Muscle layer of colon (tissue), 2 donors: ENCODE data around the gene ITGB1.

ENCODE experiments used
- H3K27ac ChIP-seq: one replicate; pipeline ENCODE4 v1.7.0; 2013; ENCODE audit warnings: low read depth, mild to moderate bottlenecking, low read length, moderate library complexity
- H3K27me3 ChIP-seq, 2 donors: one replicate each; pipeline ENCODE4 v1.7.0; 2013; ENCODE audit warnings: low read length in 2 of 2, mild to moderate bottlenecking in 2 of 2; ENCODE audit not compliant: insufficient read depth in 2 of 2, control insufficient read depth in 1 of 2
- H3K36me3 ChIP-seq: one replicate; pipeline ENCODE4 v1.7.0; 2013; ENCODE audit warnings: mild to moderate bottlenecking, low read length; ENCODE audit not compliant: insufficient read depth
- H3K4me1 ChIP-seq: one replicate; pipeline ENCODE4 v1.7.0; 2013; ENCODE audit warnings: mild to moderate bottlenecking, low read length; ENCODE audit not compliant: insufficient read depth
- H3K4me3 ChIP-seq, 2 donors: one replicate each; pipeline ENCODE4 v1.7.0; 2013; ENCODE audit warnings: low read length in 2 of 2, low read depth in 1 of 2, mild to moderate bottlenecking in 1 of 2, moderate library complexity in 1 of 2
- H3K9ac ChIP-seq: one replicate; pipeline ENCODE4 v1.7.0; 2013; ENCODE audit warnings: low read length
- H3K9me3 ChIP-seq: one replicate; pipeline ENCODE4 v1.7.0; 2013; ENCODE audit warnings: mild to moderate bottlenecking, low read length
- donor health status: abdominal sarcoma.
- donor health status: Adenocarcinoma of cecum.

The ITGB1 gene

GRCh38 chr10:32961343-32961894 lies 3.4 kb upstream of the ITGB1 start:
- Histone ChIP-seq H3K36me3 (no peaks in the 10 kb centered on the region), H3K9me3 (no peaks in the 10 kb centered on the region), H3K27me3 (no peaks in the 10 kb centered on the region), H3K27ac (peak overlapping the region; percentile 54), H3K9ac (no peak overlapping the region), H3K4me3 (peak overlapping the region in 1 of 2 donors; percentile 28), H3K4me1 (peaks cover 32% of the 10 kb centered on the region)

GRCh38 chr10:32960022-32960421 lies 2.0 kb upstream of the ITGB1 start:
- Histone ChIP-seq H3K27me3 (no peaks in the 10 kb centered on the region), H3K4me3 (peak overlapping the region in 1 of 2 donors; percentile 99), H3K27ac (no peak overlapping the region)

GRCh38 chr10:32959006-32959920 lies 1.2 kb upstream of the ITGB1 start:
- Histone ChIP-seq H3K4me3 (peak overlapping the region; percentile 84 to 99), H3K4me1 (peaks cover 33% of the 10 kb centered on the region), H3K9me3 (no peaks in the 10 kb centered on the region), H3K36me3 (no peaks in the 10 kb centered on the region), H3K27me3 (no peaks in the 10 kb centered on the region), H3K9ac (peak overlapping the region; percentile 100), H3K27ac (peak overlapping the region; percentile 85)

More at GRCh38 chr10:32960022-32960421, 2.0 kb upstream of the ITGB1 start:
- no peaks in the 10 kb centered on the region for H3K9me3 ChIP-seq
- no peaks in the 10 kb centered on the region for H3K36me3 ChIP-seq
- H3K4me1 ChIP-seq: peaks cover 32% of the 10 kb centered on the region
- H3K9ac ChIP-seq: no peak overlapping the region

- Histone ChIP-seq H3K27me3 (no peaks in the 10 kb centered on the region), H3K4me1 (peaks cover 41% of the 10 kb centered on the region), H3K9ac (peak overlapping the region; percentile 73), H3K27ac (peak overlapping the region; percentile 96), H3K4me3 (peak overlapping the region; percentile 82 to 86), H3K9me3 (no peaks in the 10 kb centered on the region), H3K36me3 (no peaks in the 10 kb centered on the region)
Measured at GRCh38 chr10:32957341-32958084, 517 bp downstream of the ITGB1 start.

- peaks cover 40% of the 10 kb centered on the region for H3K4me1 ChIP-seq
Measured at GRCh38 chr10:32956365-32957197, 1.4 kb downstream of the ITGB1 start.

GRCh38 chr10:32955790-32956189 lies 2.2 kb downstream of the ITGB1 start:
- H3K4me3 ChIP-seq: peak overlapping the region in 1 of 2 donors; percentile 82
- no peaks in the 10 kb centered on the region for H3K9me3 ChIP-seq
- peak overlapping the region; percentile 73 for H3K9ac ChIP-seq
- no peaks in the 10 kb centered on the region for H3K36me3 ChIP-seq
- H3K27ac ChIP-seq: peak overlapping the region; percentile 67
- peaks cover 45% of the 10 kb centered on the region for H3K4me1 ChIP-seq
- H3K27me3 ChIP-seq: no peaks in the 10 kb centered on the region

More at GRCh38 chr10:32956365-32957197, 1.4 kb downstream of the ITGB1 start:
- H3K9ac ChIP-seq: peak overlapping the region; percentile 73
- no peaks in the 10 kb centered on the region for H3K27me3 ChIP-seq
- no peaks in the 10 kb centered on the region for H3K9me3 ChIP-seq
- no peaks in the 10 kb centered on the region for H3K36me3 ChIP-seq
- H3K4me3 ChIP-seq: peak overlapping the region; percentile 82 to 86
- H3K27ac ChIP-seq: peak overlapping the region; percentile 96

- Histone ChIP-seq H3K27ac (peak overlapping the region; percentile 67), H3K9me3 (no peaks in the 10 kb centered on the region), H3K4me1 (peaks cover 47% of the 10 kb centered on the region), H3K36me3 (no peaks in the 10 kb centered on the region), H3K27me3 (no peaks in the 10 kb centered on the region), H3K4me3 (peak overlapping the region; percentile 2 to 82), H3K9ac (peak overlapping the region; percentile 73)
Measured at GRCh38 chr10:32955299-32955772, 2.7 kb downstream of the ITGB1 start.

GRCh38 chr10:32954545-32955298 lies 3.3 kb downstream of the ITGB1 start:
- Histone ChIP-seq H3K27ac (peak overlapping the region; percentile 35), H3K4me1 (peaks cover 42% of the 10 kb centered on the region), H3K36me3 (no peaks in the 10 kb centered on the region), H3K27me3 (no peaks in the 10 kb centered on the region), H3K9ac (peak overlapping the region; percentile 73), H3K9me3 (no peaks in the 10 kb centered on the region), H3K4me3 (peak overlapping the region; percentile 2 to 82)

GRCh38 chr10:32954080-32954479 lies 4.0 kb downstream of the ITGB1 start:
- H3K4me1 ChIP-seq: peaks cover 41% of the 10 kb centered on the region
- no peak overlapping the region for H3K4me3 ChIP-seq
- no peaks in the 10 kb centered on the region for H3K36me3 ChIP-seq
- no peak overlapping the region for H3K9ac ChIP-seq
- H3K27me3 ChIP-seq: no peaks in the 10 kb centered on the region
- peak overlapping the region; percentile 35 for H3K27ac ChIP-seq
- H3K9me3 ChIP-seq: no peaks in the 10 kb centered on the region

GRCh38 chr10:32953277-32953927 lies 4.6 kb downstream of the ITGB1 start:
- Histone ChIP-seq H3K27ac (peak overlapping the region; percentile 35), H3K4me1 (peaks cover 47% of the 10 kb centered on the region), H3K4me3 (no peak overlapping the region), H3K36me3 (no peaks in the 10 kb centered on the region), H3K9ac (no peak overlapping the region), H3K27me3 (no peaks in the 10 kb centered on the region), H3K9me3 (no peaks in the 10 kb centered on the region)
